AG04449 (cell line): ENCODE data around the gene PIK3IP1.

ENCODE experiments used
- CTCF ChIA-PET: fragments of 350-600 bp; formaldehyde crosslinking; extraction: SDS; loops from one replicate; lab custom pipeline; 2021; ENCODE audit warnings: antibody characterized with exemption; lab: Yijun Ruan, JAX
- POLR2A ChIA-PET: fragments of 400-600, 350-600 bp; formaldehyde crosslinking; extraction: SDS; loops from one replicate; lab custom pipeline; 2020; ENCODE audit warnings: antibody characterized with exemption, inconsistent platforms; lab: Yijun Ruan, JAX
- DNase-seq: peaks from one replicate; pipeline ENCODE4 v3.0.0-alpha.2; 2010; ENCODE audit warnings: low read depth, low spot score
- H3K4me3 ChIP-seq: 2 replicates; pipeline ENCODE4 v1.5.1; 2011; ENCODE audit warnings: low read depth, mild to moderate bottlenecking, control low read depth, low read length
- CTCF ChIP-seq: IDR thresholded peaks from one replicate; pipeline ENCODE4 v1.5.1; 2011; ENCODE audit warnings: mild to moderate bottlenecking, moderate library complexity, low read length, control low read depth, inconsistent platforms; ENCODE audit not compliant: insufficient read depth; ENCODE audit errors: missing control alignments

The PIK3IP1 gene

GRCh38 chr22:31329029-31329428 is 36.7 kb upstream of the PIK3IP1 start:
- POLR2A ChIA-PET, result no interaction called here
- TF ChIP-seq CTCF, result no peak
- DNase-seq, result no peak
- no peak overlapping the region for H3K4me3 ChIP-seq
- CTCF ChIA-PET, result interaction anchor here (7.4 kb wide), 1 partner anchor 15 kb away, joined by 53 read pairs; no protein-coding TSS in a partner anchor

- ChIA-PET CTCF (interaction anchor here (0.7 to 1.2 kb wide), 2 partner anchors 9 to 16 kb away, joined by 3 read pairs; no protein-coding TSS in a partner anchor), POLR2A (no interaction called here)
- no peak overlapping the region for H3K4me3 ChIP-seq
- no peak for DNase-seq
- no peak for TF ChIP-seq CTCF
Measured at GRCh38 chr22:31328544-31328960, 36.3 kb upstream of the PIK3IP1 start.

- ChIA-PET CTCF (interaction anchor here (0.7 to 5.4 kb wide), 3 partner anchors 9 to 17 kb away, joined by 3 to 67 read pairs (median 3); no protein-coding TSS in a partner anchor), POLR2A (no interaction called here)
- no peak for DNase-seq
- no peak overlapping the region for H3K4me3 ChIP-seq
- no peak for TF ChIP-seq CTCF
Measured at GRCh38 chr22:31327806-31328543, 35.7 kb upstream of the PIK3IP1 start.

DNA sequence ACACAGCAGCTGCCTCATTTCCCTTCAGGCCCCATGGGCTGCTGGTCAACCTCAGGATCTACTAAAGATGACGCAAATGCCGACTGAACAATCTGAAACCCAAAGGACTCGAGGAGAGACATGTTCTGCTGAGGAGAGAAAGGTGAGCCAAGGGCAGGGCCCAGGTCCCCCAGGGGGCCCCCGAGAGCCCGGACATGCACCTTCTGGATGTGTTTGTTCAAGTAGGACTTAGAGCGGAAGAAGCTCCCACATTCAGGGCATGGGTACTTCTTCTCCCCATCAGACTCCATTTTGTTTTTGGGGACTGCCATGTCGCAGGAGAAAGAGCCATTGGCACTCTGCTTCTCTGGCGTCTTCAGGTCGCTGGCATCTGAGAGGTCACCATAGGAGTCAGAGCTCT is 34.6 kb upstream of the PIK3IP1 start:
- CTCF ChIA-PET, result interaction anchor here (0.8 to 5.4 kb wide), 4 partner anchors 12 to 54 kb away, joined by 4 to 67 read pairs (median 4); no protein-coding TSS in a partner anchor
- no peak for DNase-seq
- no peak for TF ChIP-seq CTCF
- POLR2A ChIA-PET, result no interaction called here
- no peak overlapping the region for H3K4me3 ChIP-seq

GRCh38 chr22:31323578-31324550 is 31.6 kb upstream of the PIK3IP1 start:
- DNase-seq, result no peak
- no peak overlapping the region for H3K4me3 ChIP-seq
- ChIA-PET CTCF (interaction anchor here (0.8 to 5.4 kb wide), 4 partner anchors 9 to 22 kb away, joined by 3 to 67 read pairs (median 4); no protein-coding TSS in a partner anchor), POLR2A (no interaction called here)
- TF ChIP-seq CTCF, result no peak
